ENCODE results near the gene SPATA2. TPM values are rescaled to one million over a fixed set of nuclear protein-coding genes. Genes with fewer than 3 reads are reported as not detected.

SPATA2 gene
- total and polyA plus RNA-seq, 7 donors, result 6.7 to 16.3 (median 8.1) TPM

- no peaks in the 10 kb centered on the region for H3K27me3 ChIP-seq (ENCODE audit: insufficient read depth in 3 of 3, low read length in 2 of 3)
- no peak for TF ChIP-seq CTCF (IDR thresholded peaks at IDR 0.05)
- peak overlapping the region; percentile 99 for H3K27ac ChIP-seq
- H3K9me3 ChIP-seq, result no peaks in the 10 kb centered on the region
- peak; percentile 20 to 41 (median 30) for ATAC-seq
- 17 to 38% (median 23%) methylated on average over 21 of the region's 21 CpGs for WGBS, 3 donors
- H3K36me3 ChIP-seq (ENCODE audit: insufficient read depth in 1 of 2, low read depth in 1 of 2), result peaks cover 0 to 24% of the 10 kb centered on the region in 2 donors
- peak overlapping the region; percentile 94 for H3K4me3 ChIP-seq
- no peak for DNase-seq
- peaks cover 40% of the 10 kb centered on the region for H3K4me1 ChIP-seq
- intact Hi-C loops (cut with DNase I), result no loop called here
Measured at GRCh38 chr20:49935746-49936152, 20.4 kb upstream of the SPATA2 start.

- 41 to 42% (median 41%) methylated on average over 4 of the region's 4 CpGs for WGBS, 3 donors
- Histone ChIP-seq H3K9me3 (no peaks in the 10 kb centered on the region), H3K27ac (no peak overlapping the region), H3K4me1 (no peaks in the 10 kb centered on the region), H3K36me3 (ENCODE audit: insufficient read depth in 1 of 2, low read depth in 1 of 2) (no peaks in the 10 kb centered on the region), H3K27me3 (ENCODE audit: insufficient read depth in 3 of 3, low read length in 2 of 3) (no peaks in the 10 kb centered on the region), H3K4me3 (no peak overlapping the region)
- no peak for TF ChIP-seq CTCF (IDR thresholded peaks at IDR 0.05)
- DNase-seq (no peak), ATAC-seq (peak in 2 of 4 donors; percentile 20 to 22)
- intact Hi-C loops (cut with DNase I), result loop anchor here (2.0 to 5.0 kb wide), 2 partner anchors 316 to 322 kb away; no protein-coding TSS in a partner anchor
Measured at GRCh38 chr20:49929142-49929494, 13.8 kb upstream of the SPATA2 start.

DNA sequence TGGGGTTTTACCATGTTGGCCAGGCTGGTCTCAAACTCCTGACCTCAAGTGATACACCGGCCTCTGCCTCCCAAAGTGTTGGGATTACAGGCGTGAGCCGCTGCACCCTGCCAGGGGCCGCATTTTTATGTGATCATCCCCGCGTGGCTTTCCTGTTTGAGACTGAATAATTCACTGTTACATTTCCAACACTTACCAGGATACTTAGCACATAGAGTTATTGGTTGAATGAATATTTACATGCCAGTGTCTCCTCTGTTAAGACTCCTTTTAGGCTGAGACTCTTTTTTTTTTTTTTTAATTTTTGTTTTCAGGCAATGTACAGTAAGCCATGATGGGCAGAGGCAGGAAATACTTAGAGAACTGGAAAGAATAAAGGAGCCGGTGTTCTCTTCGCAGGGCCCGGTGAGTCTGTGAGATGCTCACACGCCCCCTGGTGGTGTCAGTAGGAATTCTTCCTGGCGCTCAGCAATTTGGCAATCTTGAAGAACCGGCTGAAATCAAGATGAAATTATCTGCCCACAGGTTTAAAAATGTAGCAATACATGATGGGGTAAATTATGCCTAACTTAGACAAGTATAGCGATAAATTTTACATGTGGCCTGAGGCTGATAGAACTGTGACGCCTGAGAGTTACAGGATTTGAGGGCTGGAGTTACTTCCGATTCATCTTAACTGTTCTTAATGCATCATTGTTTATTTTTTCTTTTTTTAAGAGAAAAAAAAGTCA, 13.2 kb upstream of the SPATA2 start:
- peak; percentile 78 to 85 for DNase-seq
- Histone ChIP-seq H3K4me3 (no peak overlapping the region), H3K27ac (no peak overlapping the region), H3K9me3 (no peaks in the 10 kb centered on the region), H3K4me1 (no peaks in the 10 kb centered on the region), H3K27me3 (ENCODE audit: insufficient read depth in 3 of 3, low read length in 2 of 3) (no peaks in the 10 kb centered on the region), H3K36me3 (ENCODE audit: insufficient read depth in 1 of 2, low read depth in 1 of 2) (no peaks in the 10 kb centered on the region)
- intact Hi-C loops (cut with DNase I), result loop anchor here (2.0 to 5.0 kb wide), 2 partner anchors 316 to 321 kb away; no protein-coding TSS in a partner anchor
- peak; percentile 86 to 92 (median 86) for ATAC-seq
- TF ChIP-seq CTCF (IDR thresholded peaks at IDR 0.05), result peak; percentile 93
- WGBS, 3 donors, result 14 to 15% (median 14%) methylated on average over 15 of the region's 15 CpGs

- intact Hi-C loops (cut with DNase I), result loop anchor here in 1 of 2 donors (5.0 kb wide), 1 partner anchor 319 kb away; no protein-coding TSS in a partner anchor
- H3K9me3 ChIP-seq, result no peaks in the 10 kb centered on the region
- no peaks in the 10 kb centered on the region for H3K4me1 ChIP-seq
- H3K4me3 ChIP-seq, result no peak overlapping the region
- no peak for TF ChIP-seq CTCF (IDR thresholded peaks at IDR 0.05)
- no peak overlapping the region for H3K27ac ChIP-seq
- H3K27me3 ChIP-seq (ENCODE audit: insufficient read depth in 3 of 3, low read length in 2 of 3), result no peaks in the 10 kb centered on the region
- WGBS, 3 donors, result 68 to 74% (median 72%) methylated on average over 2 of the region's 2 CpGs
- no peak for ATAC-seq
- no peaks in the 10 kb centered on the region for H3K36me3 ChIP-seq (ENCODE audit: insufficient read depth in 1 of 2, low read depth in 1 of 2)
- DNase-seq, result no peak
Measured at GRCh38 chr20:49925901-49926454, 10.6 kb upstream of the SPATA2 start.

Data from psoas muscle (tissue), 8 donors.